NCI-H1417 (cell line): Measurements from ENCODE around the gene ARF1.
A peak's percentile ranks its signal among the peaks of the same experiment; 100 is the strongest.

Source experiments
- DNase-seq, 3 experiments: peaks; one replicate each; lab custom pipeline; 2025; lab: John Stamatoyannopoulos, UW

ARF1 gene

GRCh38 chr1:228087771-228088251, 5.3 kb downstream of the ARF1 start:
- DNase-seq = no peak

- DNase-seq = no peak
These were observed 6.3 kb downstream of the ARF1 start for GRCh38 chr1:228088586-228089498.

GRCh38 chr1:228089519-228090380, 7.2 kb downstream of the ARF1 start:
- DNase-seq = no peak

DNA sequence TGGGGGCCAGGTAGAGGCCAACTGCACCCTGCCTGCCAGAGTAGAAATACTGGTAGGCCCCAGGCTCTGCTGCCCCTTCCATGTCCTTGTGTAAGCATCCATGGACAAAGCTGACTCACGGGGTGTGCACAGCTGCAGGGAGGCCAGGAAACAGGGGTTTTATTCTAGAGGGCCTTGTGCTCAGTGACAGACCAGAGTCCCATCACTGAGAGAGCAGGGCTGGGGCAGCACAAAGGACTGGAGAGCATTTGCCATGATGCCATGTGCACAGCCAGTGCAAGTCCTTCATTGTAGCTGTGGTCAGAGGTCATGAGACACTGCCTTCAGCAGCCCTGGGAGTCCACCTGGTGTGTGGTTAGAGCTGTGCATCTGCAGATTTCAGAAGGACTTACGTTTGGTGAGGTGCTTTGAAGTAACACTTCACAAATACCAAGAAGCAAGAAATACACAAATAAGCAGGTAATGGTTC, 8.1 kb downstream of the ARF1 start:
- DNase-seq = no peak

- no peak for DNase-seq
These were observed 8.6 kb downstream of the ARF1 start for GRCh38 chr1:228091084-228091483.

DNA sequence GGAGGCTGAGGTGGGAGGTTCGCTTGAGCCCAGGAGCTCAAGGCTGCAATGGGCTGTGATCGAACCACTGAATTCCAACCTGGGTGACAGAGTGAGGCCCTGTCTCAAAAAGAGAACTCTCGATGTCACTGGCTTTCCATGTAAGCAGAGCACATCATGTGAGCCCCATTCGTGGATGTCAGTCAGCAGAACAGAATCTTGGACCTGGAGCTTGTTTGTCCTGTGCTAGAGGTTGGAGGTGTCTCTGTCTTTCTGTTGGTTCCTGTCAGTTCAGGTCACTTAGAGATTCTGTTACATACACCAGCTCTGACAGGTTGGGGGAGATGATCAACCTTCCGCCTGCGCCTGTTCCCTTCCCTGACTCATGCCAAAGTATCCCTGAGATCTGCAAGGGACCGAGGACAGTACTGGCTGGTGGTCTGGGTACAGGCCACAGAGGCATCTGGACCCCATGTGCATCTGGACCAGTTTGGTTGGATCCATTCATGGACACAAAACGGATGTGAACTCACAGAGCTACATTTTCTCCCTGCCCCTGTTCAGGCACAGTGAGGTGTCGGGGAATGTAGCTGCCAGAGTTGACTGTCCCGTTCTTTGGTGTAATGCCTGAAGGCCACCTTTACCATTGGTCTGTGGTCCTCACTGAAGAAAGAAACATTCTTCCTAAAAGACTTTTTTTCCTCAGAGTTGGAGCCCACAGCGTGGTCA, 10.0 kb downstream of the ARF1 start:
- no peak for DNase-seq

DNA sequence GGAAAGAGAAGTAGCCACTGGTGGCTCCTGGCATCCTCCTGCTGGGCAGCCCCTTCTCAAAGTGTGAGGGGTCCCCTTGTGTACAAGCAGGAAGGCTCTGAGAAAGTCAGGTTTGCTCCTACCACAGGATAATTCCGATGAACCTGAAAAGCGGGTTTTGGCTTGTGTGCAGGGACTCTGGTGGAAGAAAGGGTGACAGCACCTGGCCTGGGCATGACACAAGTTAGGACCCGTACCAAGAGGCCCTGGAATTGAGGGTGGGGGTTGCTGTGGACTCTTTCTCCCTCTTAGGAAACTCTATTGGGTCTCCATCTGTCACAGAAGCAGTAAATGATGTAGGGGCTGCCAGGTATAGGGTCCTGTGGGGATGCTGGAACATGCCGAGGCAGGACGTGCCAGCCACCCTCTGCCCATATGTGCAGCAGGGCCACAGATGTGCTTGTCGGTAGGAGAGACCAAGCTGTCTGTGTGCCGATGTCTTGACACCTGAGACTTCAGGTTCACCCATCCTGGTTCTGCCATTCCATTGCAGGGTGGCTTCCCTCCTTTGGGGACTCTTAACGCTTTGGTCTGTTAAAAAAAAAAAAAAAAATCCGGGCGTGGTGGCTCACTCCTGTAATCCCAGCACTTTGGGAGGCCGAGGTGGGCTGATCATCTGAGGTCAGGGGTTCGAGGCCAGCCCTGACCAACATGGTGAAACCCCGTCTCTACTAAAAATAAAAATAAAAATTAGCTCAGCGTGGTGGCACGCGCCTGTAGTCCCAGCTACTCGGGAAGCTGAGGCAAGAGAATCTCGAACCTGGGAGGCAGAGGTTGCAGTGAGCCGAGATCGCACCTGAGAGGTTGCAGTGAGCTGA, 10.8 kb downstream of the ARF1 start:
- no peak for DNase-seq

- no peak for DNase-seq
These were observed 12.0 kb downstream of the ARF1 start for GRCh38 chr1:228094432-228095016.

DNA sequence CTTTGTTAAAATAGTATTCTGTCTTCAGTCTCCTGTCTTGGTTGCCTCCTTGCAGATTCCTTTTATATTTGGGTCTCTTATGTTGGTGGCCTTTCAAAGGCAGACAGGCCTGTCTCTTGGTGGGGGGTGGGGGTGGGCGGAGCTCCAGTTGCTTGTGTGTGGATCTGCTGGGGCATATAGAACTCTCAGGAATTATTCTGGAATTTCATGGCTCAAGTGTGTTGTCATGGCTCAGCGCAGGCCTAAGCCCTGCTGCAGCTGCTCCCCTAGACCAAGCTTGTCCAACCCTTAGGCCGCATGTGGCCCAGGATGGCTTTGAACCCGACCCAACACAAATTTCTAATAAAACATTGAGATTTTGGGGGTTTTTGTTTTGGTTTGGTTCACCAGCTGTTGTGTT, 12.7 kb downstream of the ARF1 start:
- DNase-seq = no peak

GRCh38 chr1:228095938-228096337, 13.4 kb downstream of the ARF1 start:
- no peak for DNase-seq

GRCh38 chr1:228096416-228097332, 14.2 kb downstream of the ARF1 start:
- DNase-seq = no peak

GRCh38 chr1:228097333-228098081, 15.0 kb downstream of the ARF1 start:
- DNase-seq = no peak

- no peak for DNase-seq
These were observed 15.9 kb downstream of the ARF1 start for GRCh38 chr1:228098323-228098931.

DNA sequence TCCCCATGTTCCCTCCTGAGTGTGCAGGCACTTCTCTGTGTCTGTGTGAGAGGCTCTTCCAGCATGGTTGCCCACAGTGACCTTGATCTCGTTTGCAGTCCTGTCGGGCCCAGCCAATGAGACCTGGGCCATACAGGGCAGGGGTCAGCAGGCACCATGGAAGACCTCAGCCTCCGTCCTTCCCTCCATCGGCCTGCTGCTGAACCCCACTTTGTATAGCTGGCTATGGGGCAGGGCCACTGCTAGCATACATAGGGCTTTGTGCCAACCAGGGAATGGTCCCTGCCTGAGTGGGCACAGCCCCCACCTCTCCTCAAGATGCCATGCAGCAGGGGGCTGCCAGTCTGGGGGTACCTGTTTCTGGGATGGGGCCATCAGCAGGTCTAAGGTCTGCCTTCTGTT, 16.8 kb downstream of the ARF1 start:
- no peak for DNase-seq

DNA sequence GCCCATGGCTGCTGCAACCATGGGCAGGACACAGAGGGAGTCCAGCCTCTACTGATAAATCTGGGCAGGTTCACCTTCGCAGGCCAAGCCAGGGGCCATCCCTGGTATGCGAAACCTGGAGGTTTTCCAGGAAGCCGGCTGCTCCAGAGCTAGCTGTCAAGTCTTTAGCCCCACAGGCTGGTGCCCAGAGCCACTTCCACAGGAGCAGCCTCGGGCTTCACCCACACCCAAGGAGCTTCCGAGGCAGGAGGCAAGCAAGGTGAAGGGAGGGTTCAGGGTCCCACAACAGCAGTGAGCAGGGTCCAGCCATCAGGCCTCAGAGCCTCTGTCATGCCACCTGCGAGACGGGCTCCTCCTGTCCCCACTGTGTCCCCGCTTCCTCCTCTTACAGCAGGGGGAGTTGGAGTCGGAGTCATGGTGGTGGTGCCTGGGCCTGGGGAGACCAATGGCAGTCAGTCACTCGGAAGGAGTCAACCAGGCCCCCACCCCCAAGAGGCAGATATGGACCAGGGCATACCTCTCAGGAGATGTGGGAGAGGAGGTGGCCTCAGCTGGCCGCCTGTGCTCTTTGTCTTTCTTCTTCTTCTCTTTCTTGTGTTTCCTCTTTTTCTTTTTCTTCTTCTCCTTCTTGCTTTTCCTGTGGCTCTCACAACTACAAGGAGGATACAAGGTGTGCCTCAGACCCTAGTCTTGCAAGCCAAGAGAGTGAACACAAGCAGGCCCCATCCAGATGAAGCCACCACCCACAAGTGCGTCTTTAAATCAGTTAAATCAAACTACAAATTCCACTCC, 18.5 kb downstream of the ARF1 start:
- DNase-seq = no peak

DNA sequence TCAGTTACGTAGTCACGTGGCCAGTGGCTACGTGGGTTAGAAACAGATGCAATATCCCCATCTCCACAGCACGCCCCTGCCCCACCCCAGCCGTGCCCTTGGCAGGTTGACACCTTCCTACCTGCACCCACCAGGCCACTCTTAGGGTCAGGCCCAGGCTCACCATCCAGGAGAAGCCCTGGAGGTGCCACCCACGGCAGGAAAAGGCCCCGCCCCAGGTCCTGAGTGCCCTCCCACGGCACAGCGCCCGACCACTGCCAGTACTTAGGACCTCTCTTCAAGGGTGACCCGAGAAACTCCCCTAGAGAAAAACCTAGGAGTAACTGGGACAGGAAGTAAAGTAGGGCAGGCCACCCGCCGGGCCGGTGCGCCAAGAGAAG, 19.1 kb downstream of the ARF1 start:
- peak in 1 of 3 experiments; percentile 35 for DNase-seq

GRCh38 chr1:228101994-228102790, 19.7 kb downstream of the ARF1 start:
- DNase-seq = peak in 2 of 3 experiments; percentile 61 to 65
